CD14-positive monocyte (primary cell): Measurements from ENCODE around the gene FUS. TPM values are rescaled to one million over a fixed set of nuclear protein-coding genes. Genes with fewer than 3 reads are reported as not detected.

Experiments
- DNase-seq, 3 donors: peaks; one replicate each; pipeline ENCODE4 v3.0.0-alpha.2; 2011 to 2022
- H2AFZ ChIP-seq: 2 replicates; pipeline ENCODE4 v1.6.0; 2012; ENCODE audit warnings: mild to moderate bottlenecking, low read depth, low read length, inconsistent platforms; ENCODE audit not compliant: insufficient read depth, poor library complexity, severe bottlenecking
- H3K27ac ChIP-seq, 2 donors: 1 replicate in 1 of 2; 2 replicates in 1 of 2; pipeline ENCODE4 v1.5.1; 2012 to 2013; ENCODE audit warnings: low read length in 2 of 2, control low read depth in 1 of 2, inconsistent platforms in 1 of 2, low read depth in 1 of 2, mild to moderate bottlenecking in 1 of 2
- H3K27me3 ChIP-seq, 2 donors: one replicate each; pipeline versions ENCODE4 v1.6.0 to v1.6.1; 2011 to 2013; ENCODE audit warnings: low read length in 2 of 2; ENCODE audit not compliant: control insufficient read depth in 2 of 2, insufficient read depth in 2 of 2
- H3K36me3 ChIP-seq, 2 donors: replicated peaks in 1 of 2; 1 replicate in 1 of 2; 2 replicates in 1 of 2; pipeline versions ENCODE4 v1.5.1 to v1.6.1; 2012 to 2013; ENCODE audit warnings: low read length in 2 of 2, control low read depth in 1 of 2, inconsistent platforms in 1 of 2, mild to moderate bottlenecking in 1 of 2; ENCODE audit not compliant: insufficient read depth in 2 of 2, control insufficient read depth in 1 of 2
- H3K4me1 ChIP-seq, 2 donors: 1 replicate in 1 of 2; 2 replicates in 1 of 2; pipeline versions ENCODE4 v1.5.1 to v1.6.1; 2012 to 2013; ENCODE audit warnings: low read length in 2 of 2, control low read depth in 1 of 2, inconsistent platforms in 1 of 2, mild to moderate bottlenecking in 1 of 2, moderate library complexity in 1 of 2; ENCODE audit not compliant: insufficient read depth in 2 of 2, control insufficient read depth in 1 of 2
- H3K4me2 ChIP-seq: replicated peaks from 2 replicates; pipeline ENCODE3; 2012; ENCODE audit warnings: low read length, moderate library complexity, mild to moderate bottlenecking; ENCODE audit not compliant: poor library complexity, severe bottlenecking; ENCODE audit errors: extremely low read depth
- H3K4me3 ChIP-seq, 3 experiments: fragments of 200-600 bp in 1 of 3; sonication (generic) in 1 of 3; replicated peaks in 1 of 3; 1 replicate in 2 of 3; 2 replicates in 1 of 3; pipeline ENCODE4 v1.5.1; 2011 to 2013; ENCODE audit warnings: low read length in 3 of 3, mild to moderate bottlenecking in 3 of 3, control low read depth in 2 of 3, low read depth in 2 of 3, inconsistent platforms in 1 of 3, moderate library complexity in 1 of 3
- H3K79me2 ChIP-seq: 2 replicates; pipeline ENCODE4 v1.6.0; 2012; ENCODE audit warnings: mild to moderate bottlenecking, control low read depth, inconsistent platforms, low read length, moderate library complexity; ENCODE audit not compliant: insufficient read depth
- H3K9ac ChIP-seq: 2 replicates; pipeline ENCODE4 v1.6.0; 2017; ENCODE audit warnings: low read length, mild to moderate bottlenecking; ENCODE audit not compliant: insufficient read depth, poor library complexity, severe bottlenecking
- H3K9me3 ChIP-seq, 2 donors: replicated peaks in 1 of 2; 1 replicate in 1 of 2; 2 replicates in 1 of 2; pipeline versions ENCODE4 v1.5.1 to v1.6.1; 2012 to 2013; ENCODE audit warnings: low read length in 2 of 2, control low read depth in 1 of 2; ENCODE audit not compliant: control insufficient read depth in 1 of 2, insufficient read depth in 1 of 2
- H4K20me1 ChIP-seq: 2 replicates; pipeline ENCODE4 v1.6.0; 2012; ENCODE audit warnings: mild to moderate bottlenecking, low read length, control low read depth, moderate library complexity; ENCODE audit not compliant: insufficient read depth
- H3K27ac Mint-ChIP-seq, 7 donors: one replicate each; pipeline ENCODE4 v1.8.0; 2020; ENCODE audit warnings: mild to moderate bottlenecking in 7 of 7, mixed read lengths in 7 of 7, moderate library complexity in 6 of 7, inconsistent platforms in 2 of 7
- H3K27me3 Mint-ChIP-seq, 3 donors: one replicate each; pipeline ENCODE4 v1.8.0; 2021 to 2022; ENCODE audit warnings: low read depth in 3 of 3, mild to moderate bottlenecking in 3 of 3, mixed read lengths in 3 of 3, moderate library complexity in 3 of 3, inconsistent platforms in 1 of 3
- H3K36me3 Mint-ChIP-seq, 2 donors: one replicate each; pipeline ENCODE4 v1.8.0; 2020; ENCODE audit warnings: mixed read lengths in 2 of 2, inconsistent platforms in 1 of 2, mild to moderate bottlenecking in 1 of 2
- H3K4me1 Mint-ChIP-seq: one replicate; pipeline ENCODE4 v1.8.0; 2020; ENCODE audit warnings: mild to moderate bottlenecking, mixed read lengths
- H3K4me3 Mint-ChIP-seq, 2 donors: one replicate each; pipeline ENCODE4 v1.8.0; 2020; ENCODE audit warnings: mild to moderate bottlenecking in 2 of 2, mixed read lengths in 2 of 2, moderate library complexity in 1 of 2
- H3K9me3 Mint-ChIP-seq, 7 donors: one replicate each; pipeline ENCODE4 v1.8.0; 2020 to 2022; ENCODE audit warnings: mixed read lengths in 7 of 7, mild to moderate bottlenecking in 6 of 7, moderate library complexity in 6 of 7, inconsistent platforms in 2 of 7
- WGBS: methylation state at CpG from one replicate; pipeline ENCODE4 v1.1.5; 2013; ENCODE audit warnings: missing lambda C conversion rate; ENCODE audit not compliant: insufficient coverage; 5-methylcytosine and 5-hydroxymethylcytosine counted together
- intact Hi-C, 2 donors: fragments of 100-400 bp; cut with micrococcal nuclease; formaldehyde crosslinking; loops; one replicate each; pipeline versions ENCODE4 v1.15.0 to v1.15.1; 2023
- polyA plus RNA-seq, 3 donors: library from polyadenylated mRNA; depleted of rRNA in 1 of 3; unstranded in 2 of 3; stranded (reverse) in 1 of 3; fragments of 300-500 nt in 2 of 3; fragments of >200 nt in 1 of 3; fragmentation: Illumina TruSeq in 2 of 3; gene quantifications; 1 replicate in 2 of 3; 2 replicates in 1 of 3; pipeline ENCODE4 v1.2.3, GENCODE V29; 2012 to 2021
- TF ChIP-seq, protein P1 (sequence below): fragments of 200-600 bp; IDR thresholded peaks from one replicate; pipeline ENCODE4 v1.8.0; 2022; ENCODE audit warnings: antibody characterized with exemption, mild to moderate bottlenecking

The FUS gene
- polyA plus RNA-seq, 3 donors = 54.9 to 246 (median 78.5) TPM

DNA sequence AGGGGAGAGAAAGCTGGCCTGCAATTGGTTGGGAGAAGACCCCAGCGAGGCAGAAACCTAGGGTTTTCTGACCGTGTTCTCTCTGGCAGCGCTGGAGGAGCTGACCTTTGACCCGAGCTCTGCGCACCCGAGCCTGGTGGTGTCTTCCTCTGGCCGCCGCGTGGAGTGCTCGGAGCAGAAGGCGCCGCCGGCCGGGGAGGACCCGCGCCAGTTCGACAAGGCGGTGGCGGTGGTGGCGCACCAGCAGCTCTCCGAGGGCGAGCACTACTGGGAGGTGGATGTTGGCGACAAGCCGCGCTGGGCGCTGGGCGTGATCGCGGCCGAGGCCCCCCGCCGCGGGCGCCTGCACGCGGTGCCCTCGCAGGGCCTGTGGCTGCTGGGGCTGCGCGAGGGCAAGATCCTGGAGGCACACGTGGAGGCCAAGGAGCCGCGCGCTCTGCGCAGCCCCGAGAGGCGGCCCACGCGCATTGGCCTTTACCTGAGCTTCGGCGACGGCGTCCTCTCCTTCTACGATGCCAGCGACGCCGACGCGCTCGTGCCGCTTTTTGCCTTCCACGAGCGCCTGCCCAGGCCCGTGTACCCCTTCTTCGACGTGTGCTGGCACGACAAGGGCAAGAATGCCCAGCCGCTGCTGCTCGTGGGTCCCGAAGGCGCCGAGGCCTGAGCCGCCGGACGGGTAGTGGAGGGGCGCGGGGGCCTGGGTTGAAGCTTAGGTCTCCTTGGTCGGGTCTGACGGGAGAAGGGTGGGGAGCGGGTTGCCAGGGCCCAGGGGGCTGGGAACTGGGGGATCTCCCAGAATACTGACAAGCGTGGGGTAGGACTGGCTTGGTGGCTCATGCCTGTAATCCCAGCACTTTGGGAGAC is 44.4 kb downstream of the FUS start:
- intact Hi-C loops = no loop called here
- H3K4me2 ChIP-seq = no peak overlapping the region
- Mint-ChIP-seq H3K9me3 (peaks cover 0 to 1% (median 0%) of the 10 kb centered on the region in 7 donors), H3K27me3 (peaks cover 15 to 34% (median 19%) of the 10 kb centered on the region in 3 donors), H3K4me1 (peaks cover 15% of the 10 kb centered on the region), H3K27ac (no peak overlapping the region), H3K4me3 (no peak overlapping the region), H3K36me3 (peaks cover 0 to 2% of the 10 kb centered on the region in 2 donors)
- H3K9ac ChIP-seq = no peak overlapping the region
- H3K27ac ChIP-seq = no peak overlapping the region
- no peak for DNase-seq
- no peaks in the 10 kb centered on the region for H4K20me1 ChIP-seq
- H2AFZ ChIP-seq = no peak overlapping the region
- WGBS = 97% methylated on average over 73 of the region's 80 CpGs
- H3K4me3 ChIP-seq = no peak overlapping the region
- no peaks in the 10 kb centered on the region for H3K36me3 ChIP-seq
- peaks cover 0 to 5% of the 10 kb centered on the region in 2 donors for H3K4me1 ChIP-seq
- H3K27me3 ChIP-seq = peaks cover 0 to 12% of the 10 kb centered on the region in 2 donors
- H3K9me3 ChIP-seq = no peaks in the 10 kb centered on the region
- TF ChIP-seq, protein P1, sequence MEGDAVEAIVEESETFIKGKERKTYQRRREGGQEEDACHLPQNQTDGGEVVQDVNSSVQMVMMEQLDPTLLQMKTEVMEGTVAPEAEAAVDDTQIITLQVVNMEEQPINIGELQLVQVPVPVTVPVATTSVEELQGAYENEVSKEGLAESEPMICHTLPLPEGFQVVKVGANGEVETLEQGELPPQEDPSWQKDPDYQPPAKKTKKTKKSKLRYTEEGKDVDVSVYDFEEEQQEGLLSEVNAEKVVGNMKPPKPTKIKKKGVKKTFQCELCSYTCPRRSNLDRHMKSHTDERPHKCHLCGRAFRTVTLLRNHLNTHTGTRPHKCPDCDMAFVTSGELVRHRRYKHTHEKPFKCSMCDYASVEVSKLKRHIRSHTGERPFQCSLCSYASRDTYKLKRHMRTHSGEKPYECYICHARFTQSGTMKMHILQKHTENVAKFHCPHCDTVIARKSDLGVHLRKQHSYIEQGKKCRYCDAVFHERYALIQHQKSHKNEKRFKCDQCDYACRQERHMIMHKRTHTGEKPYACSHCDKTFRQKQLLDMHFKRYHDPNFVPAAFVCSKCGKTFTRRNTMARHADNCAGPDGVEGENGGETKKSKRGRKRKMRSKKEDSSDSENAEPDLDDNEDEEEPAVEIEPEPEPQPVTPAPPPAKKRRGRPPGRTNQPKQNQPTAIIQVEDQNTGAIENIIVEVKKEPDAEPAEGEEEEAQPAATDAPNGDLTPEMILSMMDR = no peak
- no peaks in the 10 kb centered on the region for H3K79me2 ChIP-seq

DNA sequence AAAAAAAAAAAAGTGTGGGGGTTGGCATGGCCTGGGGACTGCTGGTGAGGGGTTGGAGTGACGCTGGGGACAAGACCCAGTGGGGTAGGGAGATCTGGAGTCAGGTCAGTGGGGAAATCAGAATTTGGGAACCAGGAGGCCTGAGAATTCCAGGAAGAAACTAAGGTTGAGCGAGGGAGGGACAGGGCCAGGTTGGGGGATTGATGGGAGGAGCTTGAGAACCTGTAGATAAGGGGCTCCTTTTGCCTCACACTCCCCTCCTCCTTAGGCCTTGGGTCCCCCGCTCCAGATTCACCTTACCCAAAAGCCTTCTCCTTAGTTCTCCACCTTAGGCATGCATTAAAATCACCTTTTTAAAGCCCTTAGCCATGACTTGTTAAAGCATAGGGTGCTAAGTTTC is 45.3 kb downstream of the FUS start:
- peaks cover 0 to 2% of the 10 kb centered on the region in 2 donors for H3K36me3 Mint-ChIP-seq
- 100% methylated on average over 1 of the region's 3 CpGs for WGBS
- Histone ChIP-seq H3K9ac (no peak overlapping the region), H3K27me3 (peaks cover 0 to 12% of the 10 kb centered on the region in 2 donors), H3K4me3 (no peak overlapping the region), H3K4me2 (no peak overlapping the region), H3K9me3 (no peaks in the 10 kb centered on the region), H3K36me3 (no peaks in the 10 kb centered on the region), H4K20me1 (no peaks in the 10 kb centered on the region), H3K27ac (no peak overlapping the region), H3K79me2 (no peaks in the 10 kb centered on the region), H2AFZ (no peak overlapping the region), H3K4me1 (peaks cover 0 to 5% of the 10 kb centered on the region in 2 donors)
- intact Hi-C loops = no loop called here
- no peak overlapping the region for H3K27ac Mint-ChIP-seq
- TF ChIP-seq, protein P1 = no peak
- H3K9me3 Mint-ChIP-seq = peaks cover 0 to 1% (median 0%) of the 10 kb centered on the region in 7 donors
- H3K4me1 Mint-ChIP-seq = peaks cover 15% of the 10 kb centered on the region
- H3K27me3 Mint-ChIP-seq = peaks cover 13 to 30% (median 21%) of the 10 kb centered on the region in 3 donors
- no peak overlapping the region for H3K4me3 Mint-ChIP-seq
- DNase-seq = no peak
